HUDEP-2 (cell line): Measurements from ENCODE around the gene SETD1B.
A peak's percentile ranks its signal among the peaks of the same experiment; 100 is the strongest.

Source experiments
- DNase-seq, 76 experiments: peaks; one replicate each; lab custom pipeline; 2025; ENCODE audit not compliant: unreplicated experiment in 76 of 76; lab: John Stamatoyannopoulos, UW

Gene SETD1B

GRCh38 chr12:121806546-121807423, 3.0 kb downstream of the SETD1B start:
- DNase-seq: no peak

- DNase-seq: no peak
These were observed 4.0 kb downstream of the SETD1B start for GRCh38 chr12:121807642-121808347.

- DNase-seq: no peak
These were observed 4.8 kb downstream of the SETD1B start for GRCh38 chr12:121808623-121809022.

DNA sequence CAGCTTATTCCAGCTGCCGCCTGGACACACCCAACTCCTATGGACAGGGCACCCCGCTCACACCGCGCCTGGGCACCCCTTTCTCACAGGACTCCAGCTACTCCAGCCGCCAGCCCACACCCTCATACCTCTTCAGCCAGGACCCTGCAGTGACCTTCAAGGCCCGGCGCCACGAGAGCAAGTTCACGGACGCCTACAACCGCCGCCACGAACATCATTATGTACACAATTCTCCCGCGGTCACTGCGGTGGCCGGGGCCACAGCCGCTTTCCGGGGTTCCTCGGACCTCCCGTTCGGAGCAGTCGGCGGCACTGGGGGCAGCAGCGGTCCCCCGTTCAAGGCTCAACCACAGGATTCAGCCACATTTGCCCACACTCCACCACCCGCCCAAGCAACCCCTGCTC, 5.9 kb downstream of the SETD1B start:
- DNase-seq: no peak

DNA sequence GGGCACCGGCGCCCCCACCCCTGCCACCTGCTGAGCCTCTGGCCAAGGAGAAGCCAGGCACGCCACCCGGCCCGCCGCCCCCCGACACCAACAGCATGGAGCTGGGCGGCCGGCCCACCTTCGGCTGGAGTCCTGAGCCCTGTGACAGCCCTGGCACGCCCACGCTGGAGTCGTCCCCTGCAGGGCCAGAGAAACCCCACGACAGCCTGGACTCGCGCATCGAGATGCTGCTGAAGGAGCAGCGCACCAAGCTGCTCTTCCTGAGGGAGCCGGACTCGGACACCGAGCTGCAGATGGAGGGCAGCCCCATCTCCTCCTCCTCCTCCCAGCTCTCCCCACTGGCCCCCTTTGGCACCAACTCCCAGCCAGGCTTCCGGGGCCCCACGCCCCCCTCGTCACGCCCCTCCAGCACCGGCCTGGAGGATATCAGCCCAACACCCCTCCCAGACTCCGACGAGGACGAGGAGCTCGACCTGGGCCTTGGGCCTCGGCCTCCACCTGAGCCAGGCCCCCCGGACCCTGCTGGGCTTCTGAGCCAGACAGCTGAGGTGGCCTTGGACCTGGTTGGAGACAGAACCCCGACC, 6.5 kb downstream of the SETD1B start:
- DNase-seq: no peak

DNA sequence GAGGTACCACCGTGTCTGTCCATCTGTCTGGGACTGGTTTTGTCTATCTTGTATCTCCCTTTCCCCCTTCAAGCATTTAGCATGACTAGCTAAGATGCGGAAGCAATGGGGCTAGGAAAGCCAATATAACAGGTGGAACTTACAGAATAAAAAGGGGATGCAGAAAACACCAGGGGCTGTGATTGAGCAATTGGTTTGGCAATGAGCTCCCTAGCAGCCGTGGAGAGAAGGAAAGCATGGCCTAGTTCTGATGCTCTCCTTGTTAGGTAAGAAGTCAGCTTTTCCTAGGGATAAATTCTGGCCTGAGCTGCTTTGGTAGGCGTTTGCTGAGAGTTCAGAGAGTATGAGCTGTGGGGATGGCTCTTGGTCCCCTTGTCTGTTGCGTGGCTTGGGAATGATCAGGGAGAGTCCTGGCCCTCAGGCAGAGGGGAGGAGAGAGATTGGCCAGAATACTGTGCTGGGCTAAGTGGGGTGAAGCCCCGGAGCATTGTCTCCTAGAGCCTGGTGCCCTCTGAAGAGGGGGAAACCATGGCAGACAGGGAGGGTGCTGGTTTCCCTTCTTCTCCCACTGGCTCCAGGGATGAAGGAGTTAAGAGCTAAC, 7.1 kb downstream of the SETD1B start:
- no peak for DNase-seq

- peak in 45 of 76 experiments; percentile 7 to 68 (median 41) for DNase-seq
These were observed 7.9 kb downstream of the SETD1B start for GRCh38 chr12:121811434-121812319.

DNA sequence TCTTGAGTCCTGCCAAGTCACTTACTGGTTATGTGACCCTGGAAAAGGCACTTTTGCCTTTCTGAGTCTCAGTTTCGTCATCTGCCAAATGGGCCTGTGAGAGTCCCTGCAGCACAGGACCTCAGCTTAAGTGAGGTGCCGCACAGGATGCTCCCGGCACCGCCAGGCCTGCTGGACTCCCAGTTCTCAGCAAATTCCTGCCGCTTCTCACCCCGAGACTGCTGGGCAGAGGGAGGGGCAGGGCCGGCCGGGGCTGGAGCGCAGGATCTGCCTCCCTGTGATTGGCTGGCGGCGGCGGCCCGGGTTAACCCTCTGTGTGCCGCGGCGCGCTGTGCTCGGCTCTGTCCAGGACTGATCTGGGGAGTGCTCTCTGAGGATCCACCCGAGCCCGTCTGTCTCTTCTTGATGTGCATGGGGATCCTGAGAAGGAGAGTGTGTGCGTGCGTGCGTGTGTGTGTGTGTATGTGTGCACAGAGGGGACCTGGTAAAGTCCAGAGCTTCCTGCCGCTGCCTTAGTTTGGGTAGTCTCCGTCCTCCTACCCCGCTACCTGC, 8.6 kb downstream of the SETD1B start:
- DNase-seq: peak in 65 of 76 experiments; percentile 12 to 76 (median 58)

DNA sequence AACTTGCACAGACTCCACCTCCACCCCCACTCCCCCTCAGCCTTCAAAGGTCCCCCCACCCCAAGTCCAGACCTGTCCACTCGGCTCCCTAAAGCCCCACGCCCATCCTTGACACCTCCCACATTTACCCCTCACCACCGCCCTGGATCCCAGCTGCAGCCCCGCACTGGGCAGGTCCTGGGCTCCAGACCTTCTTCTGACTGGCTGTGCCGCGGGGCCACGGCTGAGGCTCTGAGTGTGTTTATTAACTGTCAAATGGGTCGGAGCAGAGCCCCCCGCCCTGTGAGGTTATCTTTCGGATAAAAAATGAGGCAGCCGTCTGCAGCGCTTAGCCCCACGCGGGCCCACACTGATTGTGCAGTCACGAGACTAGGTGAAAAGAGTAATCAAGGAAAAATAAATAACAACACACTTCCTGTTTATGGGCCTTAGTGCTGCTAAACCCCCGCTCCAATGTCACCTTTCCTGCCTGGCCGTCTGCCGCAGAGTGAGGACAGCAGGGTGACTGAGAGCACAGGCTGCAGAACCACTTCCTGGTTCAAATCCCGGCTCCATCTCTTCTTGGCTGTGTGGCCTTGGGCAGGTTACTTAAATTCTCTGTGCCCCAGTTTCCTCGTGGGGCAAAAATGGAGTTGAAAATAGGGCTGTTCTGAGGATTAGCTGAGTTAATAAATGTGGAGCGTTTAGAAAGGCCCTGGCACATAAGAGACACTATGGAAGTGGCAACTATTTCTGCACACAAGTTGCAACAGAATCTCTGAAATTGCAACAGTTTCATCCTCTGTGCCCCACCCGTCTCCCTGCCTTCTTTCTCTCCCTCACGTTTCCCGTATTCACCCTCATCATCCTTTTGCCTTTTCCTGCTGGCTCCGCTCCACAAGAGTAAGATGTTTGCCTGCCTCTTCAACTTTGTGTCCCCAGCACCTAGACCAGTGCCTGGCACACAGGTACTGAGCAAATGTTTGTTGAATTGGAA, 9.4 kb downstream of the SETD1B start:
- no peak for DNase-seq

GRCh38 chr12:121813951-121814350, 10.1 kb downstream of the SETD1B start:
- no peak for DNase-seq

DNA sequence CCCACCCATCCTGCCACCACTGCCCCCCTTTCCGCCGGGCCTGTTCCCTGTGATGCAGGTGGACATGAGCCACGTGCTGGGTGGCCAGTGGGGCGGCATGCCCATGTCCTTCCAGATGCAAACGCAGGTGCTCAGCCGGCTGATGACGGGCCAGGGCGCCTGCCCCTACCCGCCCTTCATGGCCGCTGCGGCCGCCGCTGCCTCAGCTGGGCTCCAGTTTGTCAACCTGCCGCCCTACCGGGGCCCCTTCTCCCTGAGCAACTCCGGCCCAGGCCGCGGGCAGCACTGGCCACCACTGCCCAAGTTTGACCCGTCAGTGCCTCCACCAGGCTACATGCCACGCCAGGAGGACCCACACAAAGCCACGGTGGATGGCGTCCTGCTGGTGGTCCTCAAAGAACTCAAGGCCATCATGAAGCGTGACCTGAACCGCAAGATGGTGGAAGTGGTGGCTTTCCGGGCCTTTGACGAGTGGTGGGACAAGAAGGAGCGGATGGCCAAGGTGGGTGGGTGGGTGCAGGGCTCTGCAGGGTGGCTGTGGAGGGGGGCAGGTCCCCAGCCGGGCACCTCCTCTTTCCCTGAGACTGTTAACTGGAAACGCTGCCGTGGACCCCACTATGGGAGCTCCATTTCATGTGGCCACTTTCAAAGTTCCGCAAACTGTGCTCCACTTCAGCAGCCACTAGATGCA, 10.8 kb downstream of the SETD1B start:
- DNase-seq: no peak

DNA sequence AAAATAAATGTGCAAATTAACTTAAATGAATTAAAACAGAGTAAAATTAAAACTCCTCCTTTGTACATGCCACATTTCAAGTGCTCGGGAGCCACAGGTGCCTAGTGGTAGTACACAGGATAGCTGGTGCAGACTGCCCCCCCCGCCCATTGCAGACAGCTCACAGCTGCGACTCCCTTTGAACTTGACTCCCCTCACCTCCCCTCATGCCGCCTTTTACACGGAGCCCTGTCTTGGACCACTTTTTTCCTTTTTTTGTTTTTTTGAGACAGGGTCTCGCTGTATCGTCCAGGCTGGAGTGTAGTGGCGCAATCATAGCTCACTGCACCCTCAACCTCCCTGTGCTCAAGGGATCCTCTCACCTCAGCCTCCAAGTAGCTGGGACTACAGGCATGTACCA, 11.5 kb downstream of the SETD1B start:
- DNase-seq: no peak

- no peak for DNase-seq
These were observed 13.3 kb downstream of the SETD1B start for GRCh38 chr12:121816925-121817647.

- no peak for DNase-seq
These were observed 13.8 kb downstream of the SETD1B start for GRCh38 chr12:121817648-121818043.

- DNase-seq: no peak
These were observed 15.6 kb downstream of the SETD1B start for GRCh38 chr12:121819212-121819949.

- no peak for DNase-seq
These were observed 16.2 kb downstream of the SETD1B start for GRCh38 chr12:121820056-121820455.
